Thyroid gland (tissue), 4 donors: ENCODE results near the gene MUL1. TPM values are rescaled to one million over a fixed set of nuclear protein-coding genes. Genes with fewer than 3 reads are reported as not detected.
A peak's percentile ranks its signal among the peaks of the same experiment; 100 is the strongest.

ENCODE experiments used
- DNase-seq, 2 donors: peaks; one replicate each; pipeline ENCODE4 v3.0.0-alpha.2; 2019
- H3K27ac ChIP-seq, 3 donors: fragments of 200-600 bp; sonication (generic); 1 replicate in 2 of 3; 2 replicates in 1 of 3; pipeline ENCODE4 v1.5.1; 2016 to 2019; ENCODE audit warnings: mild to moderate bottlenecking in 1 of 3, moderate library complexity in 1 of 3
- H3K27me3 ChIP-seq: fragments of 200-600 bp; sonication (generic); one replicate; pipeline ENCODE4 v1.5.1; 2019
- H3K36me3 ChIP-seq, 2 donors: fragments of 200-600 bp; sonication (generic); one replicate each; pipeline ENCODE4 v1.5.1; 2016 to 2019
- H3K4me1 ChIP-seq, 2 donors: fragments of 200-600 bp; sonication (generic); one replicate each; pipeline ENCODE4 v1.5.1; 2017 to 2019
- H3K4me3 ChIP-seq, 3 donors: fragments of 200-600 bp; sonication (generic); replicated peaks in 1 of 3; 1 replicate in 2 of 3; 2 replicates in 1 of 3; pipeline ENCODE4 v1.5.1; 2016; ENCODE audit warnings: mild to moderate bottlenecking in 1 of 3
- H3K9me3 ChIP-seq: fragments of 200-600 bp; sonication (generic); one replicate; pipeline ENCODE4 v1.5.1; 2017
- POLR2A ChIP-seq, 2 donors: fragments of 450-650 bp; IDR thresholded peaks; one replicate each; pipeline ENCODE4 v1.6.1; 2017; ENCODE audit warnings: antibody characterized with exemption in 2 of 2, mild to moderate bottlenecking in 2 of 2, moderate library complexity in 1 of 2
- WGBS, 2 donors: methylation state at CpG; one replicate each; pipeline ENCODE4 v1.1.5; 2017; 5-methylcytosine and 5-hydroxymethylcytosine counted together
- intact Hi-C: fragments of 100-400 bp; cut with DNase I; formaldehyde crosslinking; loops from one replicate; pipeline ENCODE4 v1.15.1; 2023
- total RNA-seq, 4 donors: library from RNA; depleted of rRNA; stranded (reverse); fragments of >200 nt; gene quantifications; one replicate each; pipeline ENCODE4 v1.2.3, GENCODE V29; 2016
- TF ChIP-seq, protein P1 (sequence below), 6 experiments: fragments of 200-600 bp in 3 of 6; fragments of 450-650 bp in 3 of 6; sonication (generic) in 3 of 6; IDR thresholded peaks; one replicate each; pipeline ENCODE4 v1.5.1; 2016 to 2019; ENCODE audit warnings: antibody characterized with exemption in 6 of 6, mild to moderate bottlenecking in 2 of 6, inconsistent platforms in 1 of 6, moderate library complexity in 1 of 6

MUL1 gene
- total RNA-seq, 4 donors from 2014 or later = 30.1 to 42.1 (median 35.0) TPM

DNA sequence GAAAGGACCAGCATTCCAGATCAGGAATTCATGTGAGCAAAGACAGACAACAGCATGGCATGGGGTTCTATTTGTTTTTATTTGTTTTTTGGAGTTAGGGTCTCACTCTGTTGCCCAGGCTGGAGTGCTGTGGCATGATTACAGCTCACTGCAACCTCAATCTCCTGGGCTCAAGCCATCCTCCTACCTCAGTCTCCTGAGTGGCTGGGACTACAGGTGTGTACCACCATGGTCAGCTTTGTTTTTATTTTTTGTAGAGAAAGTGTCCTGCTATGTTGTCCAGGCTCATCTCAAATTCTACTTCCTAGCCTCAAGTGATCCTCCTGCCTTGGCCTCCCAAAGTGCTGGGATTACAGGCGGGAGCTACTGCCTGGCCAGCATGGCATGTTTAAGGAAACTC is 12.3 kb downstream of the MUL1 start:
- Histone ChIP-seq H3K4me1 (peaks cover 0 to 13% of the 10 kb centered on the region in 2 donors), H3K27me3 (no peaks in the 10 kb centered on the region), H3K4me3 (no peak overlapping the region), H3K9me3 (no peaks in the 10 kb centered on the region), H3K27ac (no peak overlapping the region), H3K36me3 (peaks cover 15 to 24% of the 10 kb centered on the region in 2 donors)
- 93 to 100% methylated on average over 1 of the region's 1 CpG for WGBS, 2 donors
- TF ChIP-seq, protein P1, sequence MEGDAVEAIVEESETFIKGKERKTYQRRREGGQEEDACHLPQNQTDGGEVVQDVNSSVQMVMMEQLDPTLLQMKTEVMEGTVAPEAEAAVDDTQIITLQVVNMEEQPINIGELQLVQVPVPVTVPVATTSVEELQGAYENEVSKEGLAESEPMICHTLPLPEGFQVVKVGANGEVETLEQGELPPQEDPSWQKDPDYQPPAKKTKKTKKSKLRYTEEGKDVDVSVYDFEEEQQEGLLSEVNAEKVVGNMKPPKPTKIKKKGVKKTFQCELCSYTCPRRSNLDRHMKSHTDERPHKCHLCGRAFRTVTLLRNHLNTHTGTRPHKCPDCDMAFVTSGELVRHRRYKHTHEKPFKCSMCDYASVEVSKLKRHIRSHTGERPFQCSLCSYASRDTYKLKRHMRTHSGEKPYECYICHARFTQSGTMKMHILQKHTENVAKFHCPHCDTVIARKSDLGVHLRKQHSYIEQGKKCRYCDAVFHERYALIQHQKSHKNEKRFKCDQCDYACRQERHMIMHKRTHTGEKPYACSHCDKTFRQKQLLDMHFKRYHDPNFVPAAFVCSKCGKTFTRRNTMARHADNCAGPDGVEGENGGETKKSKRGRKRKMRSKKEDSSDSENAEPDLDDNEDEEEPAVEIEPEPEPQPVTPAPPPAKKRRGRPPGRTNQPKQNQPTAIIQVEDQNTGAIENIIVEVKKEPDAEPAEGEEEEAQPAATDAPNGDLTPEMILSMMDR (IDR thresholded peaks at IDR 0.05) = no peak
- no peak for TF ChIP-seq POLR2A (IDR thresholded peaks at IDR 0.05)
- intact Hi-C loops = loop anchor here (10.0 kb wide), 1 partner anchor 571 kb away; the partner anchor contains the start of gene PLA2G2E
- DNase-seq = no peak

DNA sequence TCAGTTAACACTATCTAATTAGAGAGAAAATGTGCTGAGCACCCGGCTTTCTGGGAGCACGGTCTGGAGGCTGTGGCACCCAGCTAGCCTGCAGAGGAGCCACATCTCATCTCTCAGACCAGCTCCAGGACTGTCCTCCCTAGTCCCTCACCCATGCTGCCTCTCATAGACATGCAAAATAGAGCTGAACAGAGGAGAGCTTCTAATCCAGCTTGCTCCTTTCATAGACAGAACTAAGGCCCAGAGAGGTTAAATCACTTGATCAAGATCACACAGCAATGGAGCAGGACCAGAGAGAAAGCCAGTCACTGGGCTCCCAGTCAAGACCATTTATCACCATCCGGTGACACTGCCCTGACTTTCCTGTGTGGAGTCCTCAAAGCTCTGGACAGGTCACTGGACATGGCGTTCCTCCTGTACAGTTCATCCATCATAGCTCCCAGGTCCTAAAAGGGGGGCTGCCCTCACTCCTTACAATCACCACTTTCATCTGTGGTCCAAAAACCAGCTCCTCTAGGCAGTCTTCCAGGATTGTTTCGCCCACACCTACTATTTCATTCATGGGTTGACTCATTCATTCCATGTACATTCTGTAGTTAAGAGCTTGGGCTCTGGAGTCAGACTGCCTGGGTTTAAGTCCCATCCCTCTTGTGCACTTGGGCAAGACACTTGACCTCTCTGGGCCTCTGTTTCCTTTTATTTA is 13.2 kb downstream of the MUL1 start:
- TF ChIP-seq, protein P1 (IDR thresholded peaks at IDR 0.05) = no peak
- TF ChIP-seq POLR2A (IDR thresholded peaks at IDR 0.05) = no peak
- Histone ChIP-seq H3K4me1 (peaks cover 0 to 13% of the 10 kb centered on the region in 2 donors), H3K27ac (no peak overlapping the region), H3K36me3 (peaks cover 6 to 15% of the 10 kb centered on the region in 2 donors), H3K9me3 (no peaks in the 10 kb centered on the region), H3K27me3 (no peaks in the 10 kb centered on the region), H3K4me3 (no peak overlapping the region)
- 59 to 76% methylated on average over 5 of the region's 5 CpGs for WGBS, 2 donors
- DNase-seq = no peak
- intact Hi-C loops = loop anchor here (5.0 to 10.0 kb wide), 3 partner anchors 117 to 570 kb away; partner anchors contain the start of gene PLA2G2E

DNA sequence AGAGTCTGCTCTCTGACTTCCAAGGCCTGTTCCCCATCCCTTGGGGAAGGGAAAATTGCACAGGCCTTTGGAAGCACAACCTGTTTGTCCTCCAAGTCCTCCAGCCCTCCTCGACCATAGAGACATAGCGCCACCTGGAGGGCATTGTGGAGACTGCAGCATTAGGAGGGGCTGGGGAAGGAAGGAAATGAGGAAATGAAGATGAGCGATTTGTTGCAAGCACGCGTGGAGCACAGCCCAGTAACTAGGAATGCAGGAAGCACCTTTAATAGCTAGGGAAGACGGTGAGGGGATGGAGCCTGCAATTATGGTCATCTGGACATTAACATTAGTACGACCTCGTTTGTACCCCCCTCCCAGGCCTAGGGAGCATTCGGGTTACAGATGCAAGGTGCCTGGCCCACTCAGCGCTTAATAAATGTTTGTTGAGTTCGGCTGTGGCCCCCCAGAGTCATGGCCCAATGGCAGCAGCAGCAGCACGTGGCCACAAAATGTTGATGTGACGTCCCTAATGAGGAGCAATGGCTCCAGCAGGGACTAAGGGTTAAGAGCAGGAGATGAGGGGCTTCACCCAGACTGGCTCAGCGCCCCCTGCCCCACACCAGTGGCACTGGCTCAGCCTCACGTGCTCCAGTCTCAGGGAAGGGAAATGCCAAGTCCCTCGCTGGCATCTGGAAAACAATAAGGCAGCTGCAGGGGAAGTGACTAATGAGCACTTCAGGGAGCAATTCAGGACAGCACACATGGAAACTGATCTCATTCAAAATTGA is 13.9 kb downstream of the MUL1 start:
- peaks cover 0 to 9% of the 10 kb centered on the region in 2 donors for H3K36me3 ChIP-seq
- no peak overlapping the region for H3K27ac ChIP-seq
- intact Hi-C loops = loop anchor here (5.0 to 10.0 kb wide), 3 partner anchors 117 to 569 kb away; partner anchors contain the start of gene PLA2G2E
- H3K4me3 ChIP-seq = no peak overlapping the region
- TF ChIP-seq, protein P1 (IDR thresholded peaks at IDR 0.05) = peak; percentile 90 to 99 (median 95)
- no peak for TF ChIP-seq POLR2A (IDR thresholded peaks at IDR 0.05)
- 6 to 8% methylated on average over 13 to 16 of the region's 16 CpGs for WGBS, 2 donors
- H3K27me3 ChIP-seq = no peaks in the 10 kb centered on the region
- peaks cover 0 to 13% of the 10 kb centered on the region in 2 donors for H3K4me1 ChIP-seq
- no peaks in the 10 kb centered on the region for H3K9me3 ChIP-seq
- peak; percentile 80 to 84 for DNase-seq

DNA sequence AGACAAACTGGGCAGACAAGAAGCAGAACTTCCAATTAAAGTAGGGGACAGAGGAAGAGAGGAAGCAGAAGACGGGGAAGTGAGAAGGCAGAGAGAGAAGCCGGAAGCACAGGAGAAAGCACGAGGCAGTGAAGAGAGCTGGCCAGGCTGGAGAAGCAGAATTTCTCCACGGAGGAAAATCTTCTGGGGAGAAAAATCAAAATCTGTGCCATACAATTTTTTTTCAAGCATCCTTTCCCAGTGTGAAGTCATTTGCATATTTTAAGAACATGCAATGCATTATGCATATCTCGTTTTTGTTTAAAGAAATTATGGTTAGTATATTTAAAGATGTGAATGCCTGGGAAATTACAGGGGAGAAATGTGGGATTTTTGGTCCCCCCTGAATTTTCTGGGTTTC is 14.6 kb downstream of the MUL1 start:
- no peaks in the 10 kb centered on the region for H3K27me3 ChIP-seq
- no peak overlapping the region for H3K4me3 ChIP-seq
- intact Hi-C loops = loop anchor here (5.0 to 10.0 kb wide), 3 partner anchors 116 to 569 kb away; partner anchors contain the start of gene PLA2G2E
- H3K27ac ChIP-seq = no peak overlapping the region
- TF ChIP-seq POLR2A (IDR thresholded peaks at IDR 0.05) = no peak
- TF ChIP-seq, protein P1 (IDR thresholded peaks at IDR 0.05) = no peak
- H3K9me3 ChIP-seq = no peaks in the 10 kb centered on the region
- H3K36me3 ChIP-seq = peaks cover 0 to 3% of the 10 kb centered on the region in 2 donors
- DNase-seq = no peak
- peaks cover 0 to 13% of the 10 kb centered on the region in 2 donors for H3K4me1 ChIP-seq
- 53 to 62% methylated on average over 5 of the region's 5 CpGs for WGBS, 2 donors
